LNCAP (cell line): ENCODE results near the gene SLC25A21.

Source experiments
- CTCF ChIP-seq: fragments of 450-650 bp; IDR thresholded peaks from 2 replicates; pipeline ENCODE4 v1.5.1; 2017; ENCODE audit warnings: mild to moderate bottlenecking

Gene SLC25A21

GRCh38 chr14:36746872-36747271 is 425.5 kb downstream of the SLC25A21 start:
- TF ChIP-seq CTCF, result no peak

DNA sequence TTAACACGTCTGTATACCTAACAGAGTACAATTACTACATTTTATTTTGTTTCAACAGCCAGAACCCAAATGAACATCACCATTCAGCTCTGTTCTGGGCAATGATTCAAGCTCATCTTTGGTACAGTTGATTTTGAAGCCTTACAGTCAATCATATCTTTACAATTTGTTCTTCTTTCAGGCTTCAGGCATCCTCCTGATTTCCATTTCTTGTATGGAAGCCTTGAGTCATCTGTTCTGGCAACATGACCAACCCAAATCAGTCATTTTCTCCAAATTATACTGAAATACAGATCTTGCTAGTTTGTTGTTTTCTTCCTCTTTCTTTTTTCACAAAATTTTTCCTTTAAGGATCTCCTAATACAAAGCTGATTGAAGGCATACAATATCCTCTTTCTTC is 430.5 kb downstream of the SLC25A21 start:
- no peak for TF ChIP-seq CTCF

GRCh38 chr14:36738269-36738668 is 434.1 kb downstream of the SLC25A21 start:
- no peak for TF ChIP-seq CTCF

- TF ChIP-seq CTCF, result no peak
Observed at GRCh38 chr14:36726128-36726527, 446.3 kb downstream of the SLC25A21 start.

- no peak for TF ChIP-seq CTCF
Observed at GRCh38 chr14:36724162-36724561, 448.2 kb downstream of the SLC25A21 start.

DNA sequence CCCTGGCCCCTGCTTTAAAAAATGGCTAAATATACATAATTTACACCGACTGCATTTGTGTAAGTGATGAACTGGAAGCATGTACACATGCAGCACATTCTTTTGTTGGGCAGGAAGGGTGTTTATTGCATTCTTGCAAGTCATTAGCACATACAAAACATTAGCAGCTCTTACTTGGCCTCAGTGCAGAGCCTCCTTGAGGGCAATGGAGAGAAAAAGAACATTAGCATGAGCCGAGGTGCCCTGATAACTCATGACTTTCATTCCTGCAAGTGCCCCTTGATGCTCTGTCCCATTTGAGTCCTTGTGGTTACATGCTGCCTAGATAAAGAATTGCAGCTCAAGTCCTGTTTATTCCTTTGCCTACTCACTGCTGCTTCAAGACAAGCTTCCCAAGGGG is 448.9 kb downstream of the SLC25A21 start:
- TF ChIP-seq CTCF, result no peak

DNA sequence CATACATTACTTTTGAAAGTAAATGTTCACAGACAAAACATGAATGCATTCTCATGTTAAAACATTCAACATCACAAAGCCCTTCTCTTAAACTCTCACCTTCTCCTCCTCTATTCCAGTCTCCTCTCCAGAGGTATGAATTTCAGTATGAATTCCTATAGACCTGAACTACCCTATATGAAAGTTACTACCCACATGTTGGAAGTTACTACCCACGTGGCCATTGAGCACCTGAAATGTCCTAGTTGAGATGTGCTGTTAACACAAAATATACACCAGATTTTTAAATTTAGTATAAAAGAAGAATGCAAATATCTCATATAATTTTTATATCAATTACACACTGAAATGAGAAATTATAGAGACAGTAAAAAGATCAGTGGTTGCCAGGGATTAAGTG is 450.5 kb downstream of the SLC25A21 start:
- TF ChIP-seq CTCF, result no peak

GRCh38 chr14:36720657-36721056 is 451.7 kb downstream of the SLC25A21 start:
- TF ChIP-seq CTCF, result no peak
